H9 (cell line): ENCODE data around the gene MED27. TPM values are rescaled to one million over a fixed set of nuclear protein-coding genes. Genes with fewer than 3 reads are reported as not detected.

Experiments
- DNase-seq: peaks from one replicate; pipeline ENCODE4 v3.0.0-alpha.2; 2017
- H2AFZ ChIP-seq: one replicate; pipeline ENCODE4 v1.6.1; 2013; ENCODE audit warnings: mild to moderate bottlenecking, low read length, control low read depth, moderate library complexity
- H2AK5ac ChIP-seq: 2 replicates; pipeline ENCODE4 v1.6.1; 2013; ENCODE audit warnings: low read length, control low read depth, mixed read lengths; ENCODE audit not compliant: insufficient read length
- H2BK120ac ChIP-seq: one replicate; pipeline ENCODE4 v1.6.1; 2013; ENCODE audit warnings: low read depth, mild to moderate bottlenecking, low read length, control low read depth, inconsistent platforms; ENCODE audit not compliant: poor library complexity, severe bottlenecking
- H2BK12ac ChIP-seq: 2 replicates; pipeline ENCODE4 v1.6.1; 2013; ENCODE audit warnings: low read length, control low read depth, mixed read lengths, low read depth; ENCODE audit not compliant: insufficient read length
- H2BK15ac ChIP-seq: 2 replicates; pipeline ENCODE4 v1.6.1; 2013; ENCODE audit warnings: low read depth, low read length, control low read depth
- H2BK20ac ChIP-seq: one replicate; pipeline ENCODE4 v1.6.1; 2013; ENCODE audit warnings: low read depth, mild to moderate bottlenecking, low read length, control low read depth, inconsistent platforms; ENCODE audit not compliant: poor library complexity, severe bottlenecking
- H2BK5ac ChIP-seq: 2 replicates; pipeline ENCODE4 v1.6.1; 2013; ENCODE audit warnings: low read length, control low read depth, mixed read lengths; ENCODE audit not compliant: insufficient read length
- H3K14ac ChIP-seq: 2 replicates; pipeline ENCODE4 v1.6.1; 2013; ENCODE audit warnings: low read length, control low read depth; ENCODE audit not compliant: insufficient read depth
- H3K18ac ChIP-seq: 2 replicates; pipeline ENCODE4 v1.6.1; 2013; ENCODE audit warnings: low read depth, mild to moderate bottlenecking, mixed read lengths, low read length, control low read depth; ENCODE audit not compliant: insufficient read length
- H3K23ac ChIP-seq: 2 replicates; pipeline ENCODE4 v1.6.1; 2013; ENCODE audit warnings: low read length, control low read depth, mixed read lengths, low read depth; ENCODE audit not compliant: insufficient read length
- H3K23me2 ChIP-seq: 2 replicates; pipeline ENCODE4 v1.6.1; 2013; ENCODE audit warnings: low read depth, mild to moderate bottlenecking, mixed read lengths, low read length, control low read depth; ENCODE audit not compliant: insufficient read length, poor library complexity, severe bottlenecking
- H3K27ac ChIP-seq: 2 replicates; pipeline ENCODE4 v1.5.1; 2013; ENCODE audit warnings: low read length, control low read depth, mixed read lengths, low read depth; ENCODE audit not compliant: insufficient read length
- H3K27me3 ChIP-seq: 2 replicates; pipeline ENCODE4 v1.6.1; 2013; ENCODE audit warnings: low read length, control low read depth, inconsistent platforms; ENCODE audit not compliant: insufficient read depth
- H3K4ac ChIP-seq: 2 replicates; pipeline ENCODE4 v1.6.1; 2013; ENCODE audit warnings: low read depth, mild to moderate bottlenecking, control low read depth, inconsistent platforms, low read length, moderate library complexity
- H3K4me1 ChIP-seq: 2 replicates; pipeline ENCODE4 v1.6.1; 2013; ENCODE audit warnings: low read length, control low read depth, inconsistent platforms; ENCODE audit not compliant: insufficient read depth
- H3K4me2 ChIP-seq: 2 replicates; pipeline ENCODE4 v1.6.1; 2013; ENCODE audit warnings: low read length, control low read depth, mixed read lengths; ENCODE audit not compliant: insufficient read length, insufficient read depth
- H3K56ac ChIP-seq: 2 replicates; pipeline ENCODE4 v1.6.1; 2013; ENCODE audit warnings: low read depth, mild to moderate bottlenecking, mixed read lengths, low read length, control low read depth; ENCODE audit not compliant: insufficient read length
- H3K79me1 ChIP-seq: 2 replicates; pipeline ENCODE4 v1.6.1; 2013; ENCODE audit warnings: low read depth, mild to moderate bottlenecking, moderate library complexity, low read length, control low read depth, inconsistent platforms; ENCODE audit not compliant: insufficient read depth, poor library complexity, severe bottlenecking
- H3K79me2 ChIP-seq: 2 replicates; pipeline ENCODE4 v1.6.1; 2013; ENCODE audit warnings: low read length, control low read depth, inconsistent platforms; ENCODE audit not compliant: insufficient read depth
- H3K9ac ChIP-seq: 2 replicates; pipeline ENCODE4 v1.6.1; 2013; ENCODE audit warnings: low read length, control low read depth, mixed read lengths; ENCODE audit not compliant: insufficient read length; ENCODE audit errors: extremely low read depth
- H3K9me3 ChIP-seq: one replicate; pipeline ENCODE4 v1.6.1; 2013; ENCODE audit warnings: low read depth, low read length, inconsistent platforms; ENCODE audit not compliant: control insufficient read depth
- H3T11ph ChIP-seq: one replicate; pipeline ENCODE4 v1.6.1; 2013; ENCODE audit warnings: mild to moderate bottlenecking, low read length, control low read depth, inconsistent platforms
- H4K20me1 ChIP-seq: one replicate; pipeline ENCODE4 v1.6.1; 2013; ENCODE audit not compliant: control insufficient read depth, insufficient read length, insufficient read depth
- H4K5ac ChIP-seq: 2 replicates; pipeline ENCODE4 v1.6.1; 2013; ENCODE audit warnings: low read depth, mild to moderate bottlenecking, mixed read lengths, low read length, control low read depth; ENCODE audit not compliant: insufficient read length
- H4K8ac ChIP-seq: replicated peaks from 2 replicates; pipeline ENCODE4 v1.6.1; 2013; ENCODE audit warnings: low read length, control low read depth, mixed read lengths, low read depth; ENCODE audit not compliant: insufficient read length
- H4K91ac ChIP-seq: 2 replicates; pipeline ENCODE4 v1.6.1; 2013; ENCODE audit warnings: low read depth, mild to moderate bottlenecking, moderate library complexity, mixed read lengths, low read length, control low read depth; ENCODE audit not compliant: insufficient read length
- H3K27ac Mint-ChIP-seq, 3 experiments: 2 replicates in 2 of 3; 3 replicates in 1 of 3; pipeline ENCODE4 v1.8.0; 2020 to 2021; ENCODE audit warnings: mixed read lengths in 3 of 3, mild to moderate bottlenecking in 1 of 3, moderate library complexity in 1 of 3
- H3K27me3 Mint-ChIP-seq: 2 replicates; pipeline ENCODE4 v1.8.0; 2021; ENCODE audit warnings: low read depth, mild to moderate bottlenecking, moderate library complexity, mixed read lengths
- H3K36me3 Mint-ChIP-seq, 3 experiments: 2 replicates in 2 of 3; 3 replicates in 1 of 3; pipeline ENCODE4 v1.8.0; 2020 to 2021; ENCODE audit warnings: low read depth in 3 of 3, mixed read lengths in 3 of 3; ENCODE audit not compliant: insufficient read depth in 1 of 3
- H3K4me1 Mint-ChIP-seq, 2 experiments: 2 replicates each; pipeline ENCODE4 v1.8.0; 2020; ENCODE audit warnings: mixed read lengths in 2 of 2
- H3K4me3 Mint-ChIP-seq, 2 experiments: 2 replicates in 1 of 2; 3 replicates in 1 of 2; pipeline ENCODE4 v1.8.0; 2020 to 2021; ENCODE audit warnings: mild to moderate bottlenecking in 2 of 2, mixed read lengths in 2 of 2, moderate library complexity in 1 of 2
- H3K9me3 Mint-ChIP-seq, 2 experiments: 2 replicates in 1 of 2; 3 replicates in 1 of 2; pipeline ENCODE4 v1.8.0; 2020; ENCODE audit warnings: mild to moderate bottlenecking in 2 of 2, mixed read lengths in 2 of 2, moderate library complexity in 1 of 2
- CTCF ChIP-seq: fragments of 200-600 bp; sonication (generic); conservative IDR thresholded peaks from 3 replicates; pipeline ENCODE4 v1.8.0; 2021; ENCODE audit warnings: antibody characterized with exemption, mild to moderate bottlenecking
- WGBS: extraction: QIAGEN DNeasy Blood & Tissue Kit; methylation state at CpG from one replicate; pipeline ENCODE4 v1.1.7; 2013; ENCODE audit warnings: missing lambda C conversion rate, low lambda C conversion rate, mixed read lengths; ENCODE audit not compliant: insufficient read length; ENCODE audit errors: extremely low coverage; 5-methylcytosine and 5-hydroxymethylcytosine counted together
- total RNA-seq: library from RNA; stranded (reverse); gene quantifications from 2 replicates; pipeline ENCODE4 v1.2.1, GENCODE V29; 2021

Gene MED27
- total RNA-seq, 1 experiment from 2014 or later = 33.5 TPM

- Histone ChIP-seq H4K5ac (no peak overlapping the region), H3K79me2 (no peaks in the 10 kb centered on the region), H3K27ac (no peak overlapping the region), H2AK5ac (no peak overlapping the region), H3K9ac (no peak overlapping the region), H3K4me2 (no peak overlapping the region), H3K56ac (no peak overlapping the region), H2AFZ (no peak overlapping the region), H3K79me1 (no peaks in the 10 kb centered on the region), H3K23ac (no peak overlapping the region), H3K4me1 (peaks cover 3% of the 10 kb centered on the region; the same call in 1 of the 2 replicates), H3K23me2 (peaks cover 4% of the 10 kb centered on the region), H3K4ac (no peak overlapping the region), H2BK15ac (no peak overlapping the region), H3K14ac (no peak overlapping the region), H2BK5ac (no peak overlapping the region), H3K18ac (no peak overlapping the region), H2BK12ac (no peak overlapping the region), H4K8ac (no peak overlapping the region), H3K27me3 (no peaks in the 10 kb centered on the region), H2BK20ac (no peak overlapping the region), H3K9me3 (no peaks in the 10 kb centered on the region), H4K91ac (no peak overlapping the region), H2BK120ac (no peak overlapping the region), H4K20me1 (no peaks in the 10 kb centered on the region), H3T11ph (no peak overlapping the region)
- WGBS = no CpG with 5 or more reads among the region's 7 CpGs
- Mint-ChIP-seq H3K9me3 (no peaks in the 10 kb centered on the region), H3K4me3 (no peak overlapping the region), H3K4me1 (peaks cover 18 to 25% of the 10 kb centered on the region in 2 experiments), H3K27me3 (peaks cover 2% of the 10 kb centered on the region; the same call in 1 of the 2 replicates), H3K27ac (no peak overlapping the region), H3K36me3 (no peaks in the 10 kb centered on the region)
- no peak for DNase-seq
- no peak for TF ChIP-seq CTCF
These were observed 226.2 kb downstream of the MED27 start for GRCh38 chr9:131853434-131853833.
